Suprapubic skin (tissue), 4 donors: ENCODE results near the gene LCE2D. TPM values are rescaled to one million over a fixed set of nuclear protein-coding genes. Genes with fewer than 3 reads are reported as not detected.

Experiments used
- DNase-seq, 2 donors: peaks; one replicate each; pipeline ENCODE4 v3.0.0-alpha.2; 2019; ENCODE audit warnings: low spot score in 2 of 2
- H3K27ac ChIP-seq: fragments of 200-600 bp; sonication (generic); one replicate; pipeline ENCODE4 v1.5.1; 2019
- H3K27me3 ChIP-seq: fragments of 200-600 bp; sonication (generic); one replicate; pipeline ENCODE4 v1.5.1; 2019
- H3K36me3 ChIP-seq: fragments of 200-600 bp; sonication (generic); one replicate; pipeline ENCODE4 v1.5.1; 2019
- H3K4me1 ChIP-seq: fragments of 200-600 bp; sonication (generic); one replicate; pipeline ENCODE4 v1.5.1; 2019
- H3K4me3 ChIP-seq: fragments of 200-600 bp; sonication (generic); one replicate; pipeline ENCODE4 v1.5.1; 2019; ENCODE audit warnings: mild to moderate bottlenecking
- H3K9me3 ChIP-seq: fragments of 200-600 bp; sonication (generic); one replicate; pipeline ENCODE4 v1.5.1; 2019
- EP300 ChIP-seq: sonication (generic); formaldehyde crosslinking; IDR thresholded peaks from one replicate; pipeline ENCODE4 v1.6.1; 2017; ENCODE audit warnings: antibody characterized with exemption
- POLR2A ChIP-seq, 2 donors: fragments of 450-650 bp; IDR thresholded peaks; one replicate each; pipeline ENCODE4 v1.6.1; 2017; ENCODE audit warnings: antibody characterized with exemption in 2 of 2, mild to moderate bottlenecking in 2 of 2, moderate library complexity in 2 of 2
- POLR2AphosphoS5 ChIP-seq, 3 donors: sonication (generic); formaldehyde crosslinking; IDR thresholded peaks; one replicate each; pipeline ENCODE4 v1.6.1; 2017; ENCODE audit warnings: antibody characterized with exemption in 3 of 3
- WGBS: methylation state at CpG from one replicate; pipeline ENCODE4 v1.1.5; 2018; 5-methylcytosine and 5-hydroxymethylcytosine counted together
- total RNA-seq, 4 donors: library from RNA; depleted of rRNA; stranded (reverse); fragments of >200 nt; gene quantifications; one replicate each; pipeline ENCODE4 v1.1.0, GENCODE V29; 2016
- TF ChIP-seq, protein P1 (sequence below), 2 donors: fragments of 200-600 bp in 1 of 2; fragments of 450-650 bp in 1 of 2; sonication (generic) in 1 of 2; IDR thresholded peaks; one replicate each; pipeline ENCODE4 v1.5.1; 2016 to 2019; ENCODE audit warnings: antibody characterized with exemption in 2 of 2, mild to moderate bottlenecking in 1 of 2, moderate library complexity in 1 of 2

LCE2D gene
- total RNA-seq, 4 donors from 2014 or later: 11.8 to 304 (median 222) TPM

DNA sequence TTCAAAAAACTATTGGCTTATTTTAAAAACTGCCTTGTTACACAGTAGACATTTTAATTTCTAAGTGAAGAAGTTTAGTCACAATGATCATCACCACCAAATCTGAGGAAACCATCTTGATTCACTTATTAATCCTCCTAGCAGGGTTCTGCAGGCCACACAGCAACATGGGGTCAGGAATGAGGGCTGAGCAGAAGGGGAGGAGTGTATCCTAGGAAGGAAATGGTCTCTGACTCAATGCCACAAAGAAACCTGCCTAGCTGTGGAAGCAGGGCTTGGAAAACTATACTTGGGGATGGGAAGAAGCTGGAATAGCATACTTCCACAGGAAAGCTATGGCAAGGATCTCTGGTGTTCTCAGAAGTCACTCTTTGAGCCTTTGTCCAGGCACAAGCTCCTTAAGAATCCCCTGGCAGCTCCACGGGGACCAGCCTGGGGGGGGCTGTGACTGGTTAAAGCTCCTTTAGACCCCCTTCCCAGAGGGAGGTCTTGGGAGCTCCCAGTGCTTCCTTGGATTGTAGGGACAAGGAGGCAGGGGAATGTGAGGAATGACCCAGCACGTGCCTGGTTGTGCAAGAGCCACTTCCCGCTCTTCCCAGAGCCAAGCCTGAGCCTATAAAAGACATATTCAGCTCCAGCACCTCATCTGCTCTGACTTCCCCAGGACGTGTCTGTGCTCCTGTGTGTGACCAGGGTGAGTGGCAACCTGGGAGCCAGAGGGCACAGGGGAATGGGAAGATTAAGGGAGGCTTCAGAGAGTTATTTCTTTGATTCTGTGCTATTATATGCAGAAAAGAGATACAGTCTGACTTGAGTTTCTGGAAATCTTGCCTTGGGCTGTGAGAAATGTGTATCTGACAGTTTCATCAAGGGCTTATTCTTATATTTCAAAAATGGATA, 34.8 kb downstream of the LCE2D start, which contains the start of gene LCE2A:
Gene LCE2A, plus strand, starts transcription at position 645 of the 900 bp plus-strand sequence. CDS start 557 bp downstream, outside the sequence.
- Histone ChIP-seq H3K4me1 (no peaks in the 10 kb centered on the region), H3K4me3 (no peak within 1 kb of the TSS), H3K9me3 (no peaks in the 10 kb centered on the region), H3K27ac (no peak within 1 kb of the TSS), H3K36me3 (no peaks in the 10 kb centered on the region), H3K27me3 (no peaks in the 10 kb centered on the region)
- DNase-seq: no peak
- 44% methylated on average over 4 of the region's 4 CpGs for WGBS
- TF ChIP-seq POLR2AphosphoS5 (IDR thresholded peaks at IDR 0.05): no peak
- TF ChIP-seq, protein P1, sequence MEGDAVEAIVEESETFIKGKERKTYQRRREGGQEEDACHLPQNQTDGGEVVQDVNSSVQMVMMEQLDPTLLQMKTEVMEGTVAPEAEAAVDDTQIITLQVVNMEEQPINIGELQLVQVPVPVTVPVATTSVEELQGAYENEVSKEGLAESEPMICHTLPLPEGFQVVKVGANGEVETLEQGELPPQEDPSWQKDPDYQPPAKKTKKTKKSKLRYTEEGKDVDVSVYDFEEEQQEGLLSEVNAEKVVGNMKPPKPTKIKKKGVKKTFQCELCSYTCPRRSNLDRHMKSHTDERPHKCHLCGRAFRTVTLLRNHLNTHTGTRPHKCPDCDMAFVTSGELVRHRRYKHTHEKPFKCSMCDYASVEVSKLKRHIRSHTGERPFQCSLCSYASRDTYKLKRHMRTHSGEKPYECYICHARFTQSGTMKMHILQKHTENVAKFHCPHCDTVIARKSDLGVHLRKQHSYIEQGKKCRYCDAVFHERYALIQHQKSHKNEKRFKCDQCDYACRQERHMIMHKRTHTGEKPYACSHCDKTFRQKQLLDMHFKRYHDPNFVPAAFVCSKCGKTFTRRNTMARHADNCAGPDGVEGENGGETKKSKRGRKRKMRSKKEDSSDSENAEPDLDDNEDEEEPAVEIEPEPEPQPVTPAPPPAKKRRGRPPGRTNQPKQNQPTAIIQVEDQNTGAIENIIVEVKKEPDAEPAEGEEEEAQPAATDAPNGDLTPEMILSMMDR (IDR thresholded peaks at IDR 0.05): no peak
- TF ChIP-seq POLR2A (IDR thresholded peaks at IDR 0.05): no peak
- TF ChIP-seq EP300: no peak

DNA sequence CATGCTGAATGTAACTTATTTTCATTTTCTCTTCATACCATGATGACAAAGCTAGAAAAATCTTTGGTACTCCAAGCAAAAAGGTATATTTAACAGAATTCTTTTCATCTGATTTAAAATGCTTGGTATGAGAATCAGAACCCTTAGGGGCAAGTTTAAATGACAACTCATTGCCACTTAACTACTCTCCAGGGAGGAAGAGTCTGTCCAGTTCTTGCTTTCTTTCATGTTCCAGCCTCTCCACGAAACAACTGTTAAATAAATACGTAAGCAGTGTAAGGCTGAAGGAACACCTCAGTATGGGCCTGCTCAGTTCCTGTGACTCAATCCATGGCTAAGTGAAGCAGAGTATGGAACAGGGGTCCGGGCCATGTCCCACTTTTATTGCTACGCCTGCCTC, 36.6 kb downstream of the LCE2D start:
- WGBS: 84% methylated on average over 4 of the region's 4 CpGs
- no peak for DNase-seq
- no peaks in the 10 kb centered on the region for H3K36me3 ChIP-seq
- no peaks in the 10 kb centered on the region for H3K4me1 ChIP-seq
- H3K27ac ChIP-seq: no peak overlapping the region
- H3K9me3 ChIP-seq: peaks cover 7% of the 10 kb centered on the region
- no peak overlapping the region for H3K4me3 ChIP-seq
- H3K27me3 ChIP-seq: no peaks in the 10 kb centered on the region
- TF ChIP-seq EP300: no peak
- TF ChIP-seq POLR2A (IDR thresholded peaks at IDR 0.05): no peak
- TF ChIP-seq POLR2AphosphoS5 (IDR thresholded peaks at IDR 0.05): no peak
- TF ChIP-seq, protein P1 (IDR thresholded peaks at IDR 0.05): no peak

DNA sequence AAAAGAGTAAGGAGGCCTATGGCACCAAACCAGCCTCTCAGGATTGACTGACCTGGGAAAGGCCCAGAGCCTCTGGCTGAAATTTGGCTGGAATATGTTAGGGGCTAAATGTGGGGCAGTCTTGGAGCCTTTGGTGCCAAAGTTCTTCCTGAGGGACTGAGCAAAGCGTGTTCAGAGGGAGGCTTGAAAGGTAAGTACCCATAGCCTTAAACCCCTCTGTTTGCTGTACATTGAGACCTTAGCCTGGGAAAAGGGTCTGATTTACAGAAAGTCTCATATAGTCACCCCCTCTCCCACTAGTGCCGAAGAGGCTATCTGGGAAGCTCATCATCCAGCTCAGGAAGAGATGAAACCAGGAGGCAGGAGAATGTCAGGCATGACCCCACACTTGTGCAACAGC, 44.7 kb downstream of the LCE2D start, which contains the start of gene LCE4A:
Gene LCE4A, plus strand, starts transcription at position 301 of the 400 bp plus-strand sequence. CDS start 916 bp downstream, outside the sequence.
- DNase-seq: no peak
- Histone ChIP-seq H3K27me3 (no peaks in the 10 kb centered on the region), H3K36me3 (no peaks in the 10 kb centered on the region), H3K4me3 (no peak within 1 kb of the TSS), H3K27ac (no peak within 1 kb of the TSS), H3K9me3 (peaks cover 7% of the 10 kb centered on the region), H3K4me1 (no peaks in the 10 kb centered on the region)
- no peak for TF ChIP-seq POLR2A (IDR thresholded peaks at IDR 0.05)
- TF ChIP-seq POLR2AphosphoS5 (IDR thresholded peaks at IDR 0.05): no peak
- TF ChIP-seq, protein P1 (IDR thresholded peaks at IDR 0.05): no peak
- no peak for TF ChIP-seq EP300
- WGBS: 75% methylated on average over 1 of the region's 2 CpGs

Other genes starting within 250 kb of the LCE2D start
- 10 to 100 TPM in 1 of 4 donors, 1 to 10 TPM in 2, under 1 TPM in 1; 0.72 to 12.6 (median 5.4) TPM for gene CRNN, start 249.1 kb upstream of the LCE2D start, total RNA-seq
- 100 to 1,000 TPM in 3 of 4 donors, 10 to 100 TPM in 1; 41.1 to 222 (median 140) TPM for gene LCE5A, start 152.6 kb upstream of the LCE2D start, total RNA-seq
- 100 to 1,000 TPM in 3 of 4 donors, 10 to 100 TPM in 1; 19.1 to 228 (median 129) TPM for gene CRCT1, start 148.9 kb upstream of the LCE2D start, total RNA-seq
- 10 to 100 TPM in 1 of 4 donors, 1 to 10 TPM in 2, not detected in 1; 4.8 to 19.0 (median 7.4) TPM for gene LCE3E, start 96.6 kb upstream of the LCE2D start, total RNA-seq
- gene LCE3D, start 82.9 kb upstream of the LCE2D start, total RNA-seq: 10 to 100 TPM in 2 of 4 donors, 1 to 10 TPM in 2; 3.7 to 27.1 (median 15.4) TPM
- gene LCE3C, start 63.1 kb upstream of the LCE2D start, total RNA-seq: not detected
- gene LCE3B, start 49.6 kb upstream of the LCE2D start, total RNA-seq: not detected
- gene LCE3A, start 40.3 kb upstream of the LCE2D start, total RNA-seq: not detected
- gene LCE2C, start 11.9 kb downstream of the LCE2D start, total RNA-seq: 100 to 1,000 TPM in 3 of 4 donors, 10 to 100 TPM in 1; 66.5 to 669 (median 515) TPM
- gene LCE2B, start 22.7 kb downstream of the LCE2D start, total RNA-seq: 1,000 to 10,000 TPM in 2 of 4 donors, 100 to 1,000 TPM in 1, 10 to 100 TPM in 1; 91.9 to 1,442 (median 997) TPM
- gene LCE2A, start 35.0 kb downstream of the LCE2D start, total RNA-seq: 100 to 1,000 TPM in 3 of 4 donors, 10 to 100 TPM in 1; 28.2 to 457 (median 159) TPM
- 1 to 10 TPM in 3 of 4 donors, not detected in 1; 3.0 to 7.7 (median 3.6) TPM for gene LCE4A, start 44.8 kb downstream of the LCE2D start, total RNA-seq
- gene KPRP, start 94.6 kb downstream of the LCE2D start, total RNA-seq: 100 to 1,000 TPM in 3 of 4 donors, 10 to 100 TPM in 1; 20.9 to 138 (median 131) TPM
- gene LCE1F, start 111.8 kb downstream of the LCE2D start, total RNA-seq: 10 to 100 TPM in 3 of 4 donors, not detected in 1; 23.4 to 71.3 (median 42.8) TPM
- gene LCE1E, start 122.9 kb downstream of the LCE2D start, total RNA-seq: 10 to 100 TPM in 3 of 4 donors, 1 to 10 TPM in 1; 5.5 to 71.0 (median 29.6) TPM
- gene LCE1D, start 133.3 kb downstream of the LCE2D start, total RNA-seq: 100 to 1,000 TPM in 2 of 4 donors, 10 to 100 TPM in 2; 32.8 to 203 (median 101) TPM
- 1,000 to 10,000 TPM in 3 of 4 donors, 10 to 100 TPM in 1; 73.2 to 1,471 (median 1,283) TPM for gene LCE1C, start 143.3 kb downstream of the LCE2D start, total RNA-seq
- gene LCE1B, start 148.6 kb downstream of the LCE2D start, total RNA-seq: 100 to 1,000 TPM in 3 of 4 donors, 10 to 100 TPM in 1; 29.6 to 197 (median 166) TPM
- gene LCE1A, start 164.1 kb downstream of the LCE2D start, total RNA-seq: 100 to 1,000 TPM in 3 of 4 donors, 10 to 100 TPM in 1; 69.4 to 516 (median 417) TPM
- 10 to 100 TPM in 3 of 4 donors, 1 to 10 TPM in 1; 3.0 to 95.6 (median 55.0) TPM for gene LCE6A, start 179.5 kb downstream of the LCE2D start, total RNA-seq
- gene LCE7A, start 196.6 kb downstream of the LCE2D start, total RNA-seq: not detected
- gene SMCP, start 214.9 kb downstream of the LCE2D start, total RNA-seq: not detected
- gene IVL, start 245.2 kb downstream of the LCE2D start, total RNA-seq: 100 to 1,000 TPM in 3 of 4 donors, 10 to 100 TPM in 1; 50.2 to 213 (median 138) TPM